ENCODE measurements around the gene RNF40. TPM values are rescaled to one million over a fixed set of nuclear protein-coding genes. Genes with fewer than 3 reads are reported as not detected.
"Not testable (repeated sequence)": the region's sequence is repeated elsewhere in the genome, so short reads cannot be mapped to it uniquely, and the experiment has no call there.

The RNF40 gene
- total RNA-seq, 1 donor from 2014 or later: 69.5 TPM

GRCh38 chr16:30813821-30814189, 51.7 kb downstream of the RNF40 start:
- no peak for DNase-seq (ENCODE audit: low read depth)

GRCh38 chr16:30816769-30817168, 54.6 kb downstream of the RNF40 start:
- DNase-seq (ENCODE audit: low read depth): no peak

- no peak for DNase-seq (ENCODE audit: low read depth)
Measured at GRCh38 chr16:30820952-30821421, 58.9 kb downstream of the RNF40 start.

GRCh38 chr16:30821441-30821840, 59.3 kb downstream of the RNF40 start:
- not testable (repeated sequence) for DNase-seq (ENCODE audit: low read depth)

- no peak for DNase-seq (ENCODE audit: low read depth)
Measured at GRCh38 chr16:30821891-30822290, 59.8 kb downstream of the RNF40 start.

Other genes with a start within 250 kb of the RNF40 start
- gene ZNF768, start 235.8 kb upstream of the RNF40 start, total RNA-seq: 38.4 and 56.8 TPM in 2 replicates
- 11.9 and 14.0 TPM in 2 replicates for gene ZNF747, start 227.5 kb upstream of the RNF40 start, total RNA-seq
- 8.4 and 9.0 TPM in 2 replicates for gene ZNF764, start 203.9 kb upstream of the RNF40 start, total RNA-seq
- 7.4 and 8.7 TPM in 2 replicates for gene ZNF688, start 190.6 kb upstream of the RNF40 start, total RNA-seq
- 8.0 and 8.7 TPM in 2 replicates for gene ZNF785, start 176.6 kb upstream of the RNF40 start, total RNA-seq
- gene ZNF689, start 151.9 kb upstream of the RNF40 start, total RNA-seq: 7.8 and 9.2 TPM in 2 replicates
- gene PRR14, start 111.4 kb upstream of the RNF40 start, total RNA-seq: 13.0 and 13.7 TPM in 2 replicates
- 24.6 and 25.1 TPM in 2 replicates for gene FBRS, start 103.9 kb upstream of the RNF40 start, total RNA-seq
- gene SRCAP, start 63.2 kb upstream of the RNF40 start, total RNA-seq: 13.9 TPM in 2 replicates
- 34.4 and 42.1 TPM in 2 replicates for gene PHKG2, start 13.9 kb upstream of the RNF40 start, total RNA-seq
- gene CFAP119, start 260 bp upstream of the RNF40 start, total RNA-seq: 3.9 and 4.1 TPM in 2 replicates
- gene ZNF629, start 24.9 kb downstream of the RNF40 start, total RNA-seq: 24.3 and 28.7 TPM in 2 replicates
- gene BCL7C, start 131.8 kb downstream of the RNF40 start, total RNA-seq: 25.4 and 35.4 TPM in 2 replicates
- gene CTF1, start 134.3 kb downstream of the RNF40 start, total RNA-seq: 4.2 and 5.6 TPM in 2 replicates
- 11.6 and 14.9 TPM in 2 replicates for gene FBXL19, start 161.2 kb downstream of the RNF40 start, total RNA-seq
- gene ORAI3, start 186.7 kb downstream of the RNF40 start, total RNA-seq: 53.9 and 60.0 TPM in 2 replicates
- gene SETD1A, start 195.4 kb downstream of the RNF40 start, total RNA-seq: 3.3 and 5.8 TPM in 2 replicates
- gene HSD3B7, start 222.9 kb downstream of the RNF40 start, total RNA-seq: 98.3 and 128 TPM in 2 replicates
- 0.86 and 1.3 TPM in 2 replicates for gene STX1B, start 248.3 kb downstream of the RNF40 start, total RNA-seq

Data from myocyte (in vitro differentiated cells).